Smooth muscle cell (in vitro differentiated cells): ENCODE data around the gene PAQR4. TPM values are rescaled to one million over a fixed set of nuclear protein-coding genes. Genes with fewer than 3 reads are reported as not detected.

Source experiments
- DNase-seq: peaks from one replicate; lab custom pipeline; 2025; ENCODE audit not compliant: unreplicated experiment; lab: John Stamatoyannopoulos, UW
- H2AFZ ChIP-seq: fragments of 200-600 bp; sonication (generic); 2 replicates; pipeline ENCODE4 v1.6.0; 2016; ENCODE audit warnings: antibody characterized with exemption, low read depth, mild to moderate bottlenecking
- H3F3A ChIP-seq: fragments of 200-600 bp; sonication (generic); 2 replicates; pipeline ENCODE4 v1.6.0; 2017; ENCODE audit warnings: antibody characterized with exemption, low read depth
- H3K27ac ChIP-seq: fragments of 200-600 bp; sonication (generic); 2 replicates; pipeline ENCODE4 v1.5.1; 2016; ENCODE audit warnings: low read depth, mild to moderate bottlenecking
- H3K27me3 ChIP-seq: fragments of 200-600 bp; sonication (generic); 2 replicates; pipeline ENCODE4 v1.6.1; 2016; ENCODE audit warnings: low read depth, mild to moderate bottlenecking
- H3K36me3 ChIP-seq: fragments of 200-600 bp; sonication (generic); 2 replicates; pipeline ENCODE4 v1.5.1; 2016; ENCODE audit warnings: low read depth
- H3K4me1 ChIP-seq: fragments of 200-600 bp; sonication (generic); 2 replicates; pipeline ENCODE4 v1.5.1; 2016; ENCODE audit warnings: low read depth
- H3K4me2 ChIP-seq: fragments of 200-600 bp; sonication (generic); 2 replicates; pipeline ENCODE4 v1.6.0; 2016; ENCODE audit warnings: mild to moderate bottlenecking
- H3K4me3 ChIP-seq: fragments of 200-600 bp; sonication (generic); 2 replicates; pipeline ENCODE4 v1.5.1; 2016; ENCODE audit warnings: mild to moderate bottlenecking
- H3K79me2 ChIP-seq: fragments of 200-600 bp; sonication (generic); 2 replicates; pipeline ENCODE4 v1.6.0; 2016; ENCODE audit warnings: low read depth, mild to moderate bottlenecking
- H3K9ac ChIP-seq: fragments of 200-600 bp; sonication (generic); 2 replicates; pipeline ENCODE4 v1.6.0; 2016; ENCODE audit warnings: low read depth
- H3K9me3 ChIP-seq: fragments of 200-600 bp; sonication (generic); replicated peaks from 2 replicates; pipeline ENCODE4 v1.5.1; 2016; ENCODE audit warnings: low read depth
- H4K20me1 ChIP-seq: fragments of 200-600 bp; sonication (generic); 2 replicates; pipeline ENCODE4 v1.6.0; 2016; ENCODE audit warnings: low read depth
- CTCF ChIP-seq: fragments of 200-600 bp; sonication (generic); IDR thresholded peaks from 2 replicates; pipeline ENCODE4 v1.5.1; 2017; ENCODE audit warnings: borderline replicate concordance, mild to moderate bottlenecking, antibody characterized with exemption; ENCODE audit not compliant: insufficient read depth, poor library complexity, severe bottlenecking
- WGBS: methylation state at CpG from one replicate; pipeline ENCODE4 v1.1.7; 2016; ENCODE audit warnings: low lambda C conversion rate; 5-methylcytosine and 5-hydroxymethylcytosine counted together
- polyA plus RNA-seq: library from polyadenylated mRNA; unstranded; fragments of >200 nt; fragmentation: Nextera tagmentation; extraction: Ambion mirVana; gene quantifications from 2 replicates; pipeline ENCODE4 v1.2.1, GENCODE V29; 2016
- total RNA-seq: library from RNA; depleted of rRNA; stranded (reverse); fragments of >200 nt; gene quantifications from 2 replicates; pipeline ENCODE4 v1.2.3, GENCODE V29; 2014

The PAQR4 gene
- total and polyA plus RNA-seq, 2 experiments from 2014 or later = 4.6 to 9.3 TPM

GRCh38 chr16:2980227-2981176 lies 11.4 kb downstream of the PAQR4 start, which contains the start of gene PKMYT1:
Gene PKMYT1, minus strand, starts transcription at chr16:2980446. Its CDS starts 789 bp downstream, at chr16:2979657.
- Histone ChIP-seq H3K9ac (peak within 1 kb of the TSS; percentile 80), H3K4me3 (peak within 1 kb of the TSS; percentile 70), H3F3A (peaks cover 11% of the 10 kb centered on the region), H3K27ac (peak within 1 kb of the TSS; percentile 52), H3K79me2 (no peaks in the 10 kb centered on the region), H3K27me3 (no peaks in the 10 kb centered on the region), H4K20me1 (no peaks in the 10 kb centered on the region), H3K36me3 (no peaks in the 10 kb centered on the region), H3K4me2 (peak within 1 kb of the TSS; percentile 88), H3K4me1 (peaks cover 20% of the 10 kb centered on the region), H2AFZ (peak within 1 kb of the TSS; percentile 81), H3K9me3 (no peaks in the 10 kb centered on the region)
- peak; percentile 77 for DNase-seq
- WGBS = 9% methylated on average over 59 of the region's 91 CpGs
- TF ChIP-seq CTCF = no peak

DNA sequence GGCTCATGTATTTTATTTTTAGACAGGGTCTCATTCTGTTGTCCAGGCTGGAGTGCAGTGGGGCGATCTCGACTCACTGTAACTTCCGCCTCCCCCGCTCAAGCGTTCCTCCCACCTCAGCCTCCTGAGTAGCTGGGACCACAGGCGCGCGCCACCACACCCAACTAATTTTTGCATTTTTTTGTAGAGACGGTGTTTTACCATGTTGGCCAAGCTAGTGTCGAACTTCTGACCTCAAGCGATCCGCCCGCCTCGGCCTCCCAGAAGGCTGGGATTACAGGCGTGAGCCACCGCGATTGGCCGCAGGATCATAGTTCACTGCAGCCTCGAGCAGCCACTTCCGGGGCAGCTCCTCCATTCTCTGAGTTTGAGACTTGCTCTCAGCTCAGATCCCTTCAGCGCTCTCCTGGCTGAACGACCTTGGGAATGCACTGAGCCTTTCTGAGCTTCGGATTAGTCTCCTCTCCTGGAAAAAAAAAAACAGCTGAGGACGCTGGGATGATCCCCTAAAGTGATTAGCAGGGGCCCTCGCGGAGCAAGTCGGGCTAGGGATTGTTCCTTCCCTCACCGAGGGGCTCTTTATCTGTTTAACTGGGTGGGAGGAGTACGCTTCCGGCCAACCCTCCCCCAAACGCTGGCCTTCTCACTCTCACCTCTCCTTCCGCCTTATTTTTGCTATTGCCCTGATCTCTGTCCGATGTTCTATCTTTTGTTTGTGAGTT lies 12.2 kb downstream of the PAQR4 start:
- no peak overlapping the region for H3K27ac ChIP-seq
- H3K4me2 ChIP-seq = peak overlapping the region; percentile 88
- peaks cover 11% of the 10 kb centered on the region for H3F3A ChIP-seq
- WGBS = 29% methylated on average over 33 of the region's 33 CpGs
- no peaks in the 10 kb centered on the region for H3K36me3 ChIP-seq
- no peaks in the 10 kb centered on the region for H3K9me3 ChIP-seq
- H3K9ac ChIP-seq = no peak overlapping the region
- no peak overlapping the region for H2AFZ ChIP-seq
- DNase-seq = no peak
- H3K27me3 ChIP-seq = no peaks in the 10 kb centered on the region
- H4K20me1 ChIP-seq = no peaks in the 10 kb centered on the region
- no peaks in the 10 kb centered on the region for H3K79me2 ChIP-seq
- no peak for TF ChIP-seq CTCF
- H3K4me3 ChIP-seq = peak overlapping the region; percentile 70
- peaks cover 20% of the 10 kb centered on the region for H3K4me1 ChIP-seq

GRCh38 chr16:2981899-2982250 lies 12.7 kb downstream of the PAQR4 start:
- H3K79me2 ChIP-seq = no peaks in the 10 kb centered on the region
- DNase-seq = no peak
- H3K4me3 ChIP-seq = no peak overlapping the region
- TF ChIP-seq CTCF = no peak
- H3K4me2 ChIP-seq = peak overlapping the region; percentile 88
- H3K36me3 ChIP-seq = no peaks in the 10 kb centered on the region
- no peak overlapping the region for H2AFZ ChIP-seq
- peaks cover 20% of the 10 kb centered on the region for H3K4me1 ChIP-seq
- no peak overlapping the region for H3K27ac ChIP-seq
- H3K9ac ChIP-seq = no peak overlapping the region
- no peaks in the 10 kb centered on the region for H3K27me3 ChIP-seq
- no peaks in the 10 kb centered on the region for H4K20me1 ChIP-seq
- H3K9me3 ChIP-seq = no peaks in the 10 kb centered on the region
- H3F3A ChIP-seq = peaks cover 11% of the 10 kb centered on the region
- WGBS = 34% methylated on average over 4 of the region's 4 CpGs
